ENCODE results near the gene NOS2.

- no peak for TF ChIP-seq CTCF (conservative IDR thresholded peaks at IDR 0.05)
- TF ChIP-seq ZFX (IDR thresholded peaks at IDR 0.05): no peak
These were observed 11.4 kb downstream of the NOS2 start for GRCh38 chr17:27788919-27789318.

Measured in C4-2B (cell line).